Adrenal gland (tissue), 12 donors: Measurements from ENCODE around the gene AMBRA1. TPM values are rescaled to one million over a fixed set of nuclear protein-coding genes. Genes with fewer than 3 reads are reported as not detected.
A peak's percentile ranks its signal among the peaks of the same experiment; 100 is the strongest.

Source experiments
- DNase-seq, 7 donors: peaks; one replicate each; pipeline ENCODE4 v3.0.0-alpha.2; 2019 to 2020
- H3K27ac ChIP-seq, 5 donors: fragments of 200-600 bp; sonication (generic) in 4 of 5; 1 replicate in 3 of 5; 2 replicates in 2 of 5; pipeline versions ENCODE4 v1.5.1 to v1.8.0; 2016 to 2020; ENCODE audit warnings: mild to moderate bottlenecking in 1 of 5
- H3K27me3 ChIP-seq: fragments of 200-600 bp; 2 replicates; pipeline ENCODE4 v1.8.0; 2021
- H3K36me3 ChIP-seq, 2 donors: fragments of 200-600 bp; replicated peaks in 1 of 2; 1 replicate in 1 of 2; 2 replicates in 1 of 2; pipeline versions ENCODE4 v1.5.1 to v1.8.0; 2018 to 2022
- H3K4me1 ChIP-seq, 2 donors: fragments of 200-600 bp; replicated peaks in 1 of 2; 1 replicate in 1 of 2; 2 replicates in 1 of 2; pipeline versions ENCODE4 v1.5.1 to v1.8.0; 2018 to 2021
- H3K4me3 ChIP-seq, 4 donors: fragments of 200-600 bp; sonication (generic) in 3 of 4; one replicate each; pipeline ENCODE4 v1.5.1; 2016 to 2018
- H3K9me3 ChIP-seq, 3 donors: fragments of 200-600 bp; sonication (generic) in 1 of 3; replicated peaks in 1 of 3; 1 replicate in 2 of 3; 2 replicates in 1 of 3; pipeline versions ENCODE4 v1.5.1 to v1.8.0; 2016 to 2021
- POLR2A ChIP-seq, 2 donors: fragments of 450-650 bp; IDR thresholded peaks; one replicate each; pipeline ENCODE4 v1.6.1; 2017; ENCODE audit warnings: antibody characterized with exemption in 2 of 2, mild to moderate bottlenecking in 2 of 2, moderate library complexity in 1 of 2
- WGBS, 4 donors: extraction: QIAGEN DNeasy Blood & Tissue Kit in 2 of 4; methylation state at CpG; one replicate each; pipeline versions ENCODE4 v1.1.5 to v1.1.7; 2013 to 2017; 5-methylcytosine and 5-hydroxymethylcytosine counted together
- intact Hi-C, 2 donors: fragments of 100-400 bp; cut with DNase I; formaldehyde crosslinking; loops; one replicate each; pipeline versions ENCODE4 v1.14.1 to v1.15.0; 2022 to 2023
- polyA plus RNA-seq, 3 donors: library from polyadenylated mRNA; stranded (reverse); fragments of 200-250 nt in 2 of 3; fragments of 350-450 nt in 1 of 3; fragmentation: Illumina TruSeq in 1 of 3; extraction: RNeasy Lipid Tissue Mini Kit (QIAGEN cat#74804) in 1 of 3; gene quantifications; one replicate each; pipeline ENCODE4 v1.2.3, GENCODE V29; 2013 to 2014
- total RNA-seq, 9 donors: library from RNA; depleted of rRNA in 4 of 9; stranded (reverse); fragments of >200 nt in 4 of 9; fragments of 120-200 nt in 1 of 9; fragmentation: NEBNext Ultra II Directional in 1 of 9; extraction: Animal tissue kit (Norgen Biotek cat#: 25700) in 1 of 9; gene quantifications; one replicate each; pipeline versions ENCODE4 v1.1.0 to v1.2.4, GENCODE V29; 2013 to 2023
- TF ChIP-seq, protein P1 (sequence below), 6 experiments: fragments of 450-650 bp in 4 of 6; fragments of 200-600 bp in 2 of 6; sonication (generic) in 1 of 6; IDR thresholded peaks; 1 replicate in 5 of 6; 2 replicates in 1 of 6; pipeline versions ENCODE4 v1.5.1 to v1.8.0; 2016 to 2021; ENCODE audit warnings: antibody characterized with exemption in 6 of 6, mild to moderate bottlenecking in 2 of 6, moderate library complexity in 1 of 6
- donor health status: healthy with polysubstance abuse.
- donor health status: Bipolar disorder and iron deficiency.
- donor health status: DM: yes; HTN: yes; CAD: no.
- donor health status: DM: no; HTN: no; CAD: no.
- donor health status: DM: no; HTN: no; CAD: no.
- donor health status: DM: yes; HTN: yes; CAD: no.

The AMBRA1 gene
- total and polyA plus RNA-seq, 12 donors: 16.2 to 73.3 (median 49.7) TPM

DNA sequence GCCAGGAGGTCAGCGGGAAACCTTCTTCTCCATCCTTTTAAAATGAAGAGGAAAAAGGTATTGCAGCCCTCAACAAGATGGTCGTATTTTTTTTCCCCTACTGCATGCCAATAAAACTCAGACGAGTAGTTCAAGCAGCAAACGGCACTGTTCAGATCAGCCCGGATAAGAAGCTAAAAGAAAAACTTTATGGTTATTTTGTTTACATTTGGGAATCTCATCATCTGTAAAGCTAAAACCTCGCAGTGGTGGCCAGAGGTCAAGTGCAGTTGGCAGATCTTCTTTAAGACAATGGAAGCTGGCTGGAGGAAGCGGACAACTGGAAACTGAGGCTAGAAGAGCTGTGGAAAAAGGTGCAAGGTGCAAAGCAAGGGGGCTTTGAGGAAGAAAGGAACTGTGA, 171.2 kb downstream of the AMBRA1 start:
- peaks cover 0 to 14% of the 10 kb centered on the region in 2 donors for H3K36me3 ChIP-seq
- no peak for DNase-seq
- intact Hi-C loops: no loop called here
- no peak overlapping the region for H3K27ac ChIP-seq
- H3K27me3 ChIP-seq: no peaks in the 10 kb centered on the region
- no peak overlapping the region for H3K4me3 ChIP-seq
- H3K4me1 ChIP-seq: no peaks in the 10 kb centered on the region
- TF ChIP-seq, protein P1, sequence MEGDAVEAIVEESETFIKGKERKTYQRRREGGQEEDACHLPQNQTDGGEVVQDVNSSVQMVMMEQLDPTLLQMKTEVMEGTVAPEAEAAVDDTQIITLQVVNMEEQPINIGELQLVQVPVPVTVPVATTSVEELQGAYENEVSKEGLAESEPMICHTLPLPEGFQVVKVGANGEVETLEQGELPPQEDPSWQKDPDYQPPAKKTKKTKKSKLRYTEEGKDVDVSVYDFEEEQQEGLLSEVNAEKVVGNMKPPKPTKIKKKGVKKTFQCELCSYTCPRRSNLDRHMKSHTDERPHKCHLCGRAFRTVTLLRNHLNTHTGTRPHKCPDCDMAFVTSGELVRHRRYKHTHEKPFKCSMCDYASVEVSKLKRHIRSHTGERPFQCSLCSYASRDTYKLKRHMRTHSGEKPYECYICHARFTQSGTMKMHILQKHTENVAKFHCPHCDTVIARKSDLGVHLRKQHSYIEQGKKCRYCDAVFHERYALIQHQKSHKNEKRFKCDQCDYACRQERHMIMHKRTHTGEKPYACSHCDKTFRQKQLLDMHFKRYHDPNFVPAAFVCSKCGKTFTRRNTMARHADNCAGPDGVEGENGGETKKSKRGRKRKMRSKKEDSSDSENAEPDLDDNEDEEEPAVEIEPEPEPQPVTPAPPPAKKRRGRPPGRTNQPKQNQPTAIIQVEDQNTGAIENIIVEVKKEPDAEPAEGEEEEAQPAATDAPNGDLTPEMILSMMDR (IDR thresholded peaks at IDR 0.05): no peak
- H3K9me3 ChIP-seq: no peaks in the 10 kb centered on the region
- WGBS, 4 donors: 79 to 85% (median 83%) methylated on average over 7 of the region's 7 CpGs

DNA sequence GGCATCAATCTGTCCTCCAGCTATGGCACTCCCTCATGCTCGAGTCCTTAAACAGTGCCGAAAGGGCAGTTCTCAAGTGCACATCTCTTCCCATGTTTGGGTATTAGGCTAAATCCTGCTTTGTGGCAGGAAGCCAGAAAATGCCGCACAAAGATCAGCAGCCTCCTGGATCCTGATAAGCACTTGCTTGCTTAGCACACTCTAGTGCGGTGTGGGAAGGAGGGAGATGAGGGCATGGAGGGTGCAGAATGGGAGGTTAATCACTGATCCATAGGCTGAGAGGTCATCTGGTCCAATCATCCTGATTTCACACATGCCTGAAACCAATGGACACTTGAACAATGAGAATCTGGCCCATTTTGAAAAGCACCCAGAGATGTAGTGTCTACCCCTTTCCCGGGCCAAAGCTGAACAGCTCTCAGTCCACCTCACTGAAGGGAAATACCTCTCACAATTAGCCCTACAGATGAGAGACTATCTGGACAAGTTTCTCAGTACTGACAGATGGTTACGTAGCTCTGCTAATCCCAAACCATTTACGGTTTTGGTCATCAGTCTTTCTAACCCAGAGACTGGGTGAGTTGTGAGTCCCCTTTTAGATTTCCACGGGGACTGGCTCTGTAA, 172.5 kb downstream of the AMBRA1 start:
- intact Hi-C loops: no loop called here
- H3K36me3 ChIP-seq: peaks cover 0 to 17% of the 10 kb centered on the region in 2 donors
- no peak overlapping the region for H3K4me3 ChIP-seq
- H3K27me3 ChIP-seq: no peaks in the 10 kb centered on the region
- 86 to 89% (median 87%) methylated on average over 6 to 8 of the region's 8 CpGs for WGBS, 4 donors
- no peaks in the 10 kb centered on the region for H3K9me3 ChIP-seq
- H3K27ac ChIP-seq: no peak overlapping the region
- peak in 2 of 7 donors; percentile 19 to 39 for DNase-seq
- TF ChIP-seq, protein P1 (IDR thresholded peaks at IDR 0.05): no peak
- TF ChIP-seq POLR2A (IDR thresholded peaks at IDR 0.05): no peak
- no peaks in the 10 kb centered on the region for H3K4me1 ChIP-seq

DNA sequence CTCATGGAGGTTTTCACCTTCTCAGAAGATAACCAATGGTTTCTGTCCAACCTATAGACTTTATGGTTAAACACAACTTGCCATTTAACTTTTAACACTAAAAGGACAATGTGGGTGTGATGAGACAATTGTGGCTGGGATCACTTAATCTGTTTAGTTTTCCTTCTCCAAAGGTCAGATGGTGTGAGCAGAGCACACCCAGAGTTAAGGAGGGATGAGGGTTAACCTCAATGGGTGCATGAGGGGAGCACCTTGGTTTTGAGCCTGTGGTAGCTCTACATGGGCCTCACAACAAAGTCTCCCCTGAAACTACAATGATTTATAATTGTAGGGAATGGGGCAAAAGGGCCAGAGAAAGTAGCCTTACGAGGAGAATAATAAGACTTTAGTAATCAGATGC, 173.3 kb downstream of the AMBRA1 start:
- Histone ChIP-seq H3K9me3 (no peaks in the 10 kb centered on the region), H3K27ac (no peak overlapping the region), H3K27me3 (no peaks in the 10 kb centered on the region), H3K4me3 (no peak overlapping the region), H3K4me1 (no peaks in the 10 kb centered on the region), H3K36me3 (peaks cover 0 to 17% of the 10 kb centered on the region in 2 donors)
- intact Hi-C loops: no loop called here
- DNase-seq: no peak
- TF ChIP-seq, protein P1 (IDR thresholded peaks at IDR 0.05): no peak
- TF ChIP-seq POLR2A (IDR thresholded peaks at IDR 0.05): no peak
- WGBS, 4 donors: 86 to 95% (median 88%) methylated on average over 1 of the region's 1 CpG

DNA sequence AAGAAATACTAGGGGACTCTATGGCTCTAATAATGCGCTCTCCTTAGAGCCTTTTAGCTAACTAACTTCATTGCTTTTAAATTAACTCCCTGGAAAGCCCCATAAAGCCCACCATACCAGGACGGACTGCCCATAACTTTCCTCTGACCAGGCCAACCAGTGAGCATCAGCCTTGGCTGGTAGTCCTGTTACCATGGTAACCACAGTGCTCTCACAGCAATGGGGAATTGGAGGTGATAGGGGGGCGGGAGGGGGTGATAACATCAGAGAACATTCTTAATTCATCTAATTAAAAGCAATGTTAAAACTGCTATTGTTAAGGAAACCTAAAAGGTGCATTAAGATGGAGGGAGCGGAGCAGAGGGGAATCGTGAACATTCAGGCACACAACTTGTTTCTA, 175.1 kb downstream of the AMBRA1 start:
- WGBS, 4 donors: 90 to 94% (median 93%) methylated on average over 5 of the region's 5 CpGs
- H3K36me3 ChIP-seq: peaks cover 0 to 29% of the 10 kb centered on the region in 2 donors

More for the DNA sequence above, 175.1 kb downstream of the AMBRA1 start:
- Histone ChIP-seq H3K4me1 (no peaks in the 10 kb centered on the region), H3K27me3 (no peaks in the 10 kb centered on the region), H3K9me3 (no peaks in the 10 kb centered on the region), H3K27ac (no peak overlapping the region), H3K4me3 (no peak overlapping the region)
- peak in 1 of 7 donors; percentile 53 for DNase-seq
- TF ChIP-seq, protein P1 (IDR thresholded peaks at IDR 0.05): no peak
- TF ChIP-seq POLR2A (IDR thresholded peaks at IDR 0.05): no peak
- intact Hi-C loops: no loop called here
